Liver (tissue), 3 donors: ENCODE data around the gene FAM131B.

Experiments used
- ATF3 ChIP-seq: IDR thresholded peaks from 2 replicates; pipeline ENCODE4 v1.6.1; 2016; ENCODE audit warnings: antibody characterized with exemption
- EGR1 ChIP-seq, 2 donors: IDR thresholded peaks; 2 replicates each; pipeline ENCODE4 v1.6.1; 2016 to 2018; ENCODE audit warnings: antibody characterized with exemption in 2 of 2, low read depth in 2 of 2
- GABPA ChIP-seq, 2 donors: IDR thresholded peaks in 1 of 2; conservative IDR thresholded peaks in 1 of 2; 2 replicates each; pipeline ENCODE4 v1.6.1; 2016; ENCODE audit warnings: antibody characterized with exemption in 2 of 2, mild to moderate bottlenecking in 1 of 2, moderate library complexity in 1 of 2
- HNF4A ChIP-seq, 2 donors: conservative IDR thresholded peaks; 2 replicates each; pipeline ENCODE4 v1.6.1; 2016; ENCODE audit warnings: antibody characterized with exemption in 2 of 2, mild to moderate bottlenecking in 2 of 2
- JUND ChIP-seq, 2 donors: IDR thresholded peaks; 2 replicates each; pipeline ENCODE4 v1.6.1; 2016; ENCODE audit warnings: antibody characterized with exemption in 2 of 2
- RAD21 ChIP-seq, 2 donors: IDR thresholded peaks; 2 replicates each; pipeline ENCODE4 v1.6.1; 2016; ENCODE audit warnings: antibody characterized with exemption in 2 of 2, mild to moderate bottlenecking in 2 of 2
- REST ChIP-seq: IDR thresholded peaks from 2 replicates; pipeline ENCODE4 v1.6.1; 2016; ENCODE audit warnings: antibody characterized with exemption, mild to moderate bottlenecking
- SP1 ChIP-seq: IDR thresholded peaks from 2 replicates; pipeline ENCODE4 v1.6.1; 2018; ENCODE audit warnings: antibody characterized with exemption, mild to moderate bottlenecking
- TAF1 ChIP-seq: conservative IDR thresholded peaks from 2 replicates; pipeline ENCODE4 v1.6.1; 2016; ENCODE audit warnings: antibody characterized with exemption, mild to moderate bottlenecking
- YY1 ChIP-seq: IDR thresholded peaks from 2 replicates; pipeline ENCODE4 v1.6.1; 2016; ENCODE audit warnings: antibody characterized with exemption, mild to moderate bottlenecking
- TF ChIP-seq, protein P1 (sequence below): fragments of 150-350 bp; IDR thresholded peaks from 2 replicates; pipeline ENCODE4 v1.5.1; 2017; ENCODE audit warnings: improper control_type of control experiment, low read depth, low read length; ENCODE audit not compliant: missing input control
- donor health status: healthy.
- donor health status: healthy.

GRCh38 chr7:143305423-143306070 lies 57.0 kb downstream of the FAM131B start:
- TF ChIP-seq RAD21 (IDR thresholded peaks at IDR 0.05) (peak; percentile 96 to 99), ATF3 (no peak), TAF1 (no peak), EGR1 (IDR thresholded peaks at IDR 0.05; ENCODE audit: low read depth in 2 of 2) (no peak), YY1 (no peak), GABPA (IDR thresholded peaks at IDR 0.05 in 1 of 2, conservative IDR thresholded peaks at IDR 0.05 in 1 of 2) (no peak), REST (no peak), JUND (IDR thresholded peaks at IDR 0.05) (no peak), SP1 (no peak), HNF4A (conservative IDR thresholded peaks at IDR 0.05) (peak; percentile 53 to 71)
- TF ChIP-seq, protein P1, sequence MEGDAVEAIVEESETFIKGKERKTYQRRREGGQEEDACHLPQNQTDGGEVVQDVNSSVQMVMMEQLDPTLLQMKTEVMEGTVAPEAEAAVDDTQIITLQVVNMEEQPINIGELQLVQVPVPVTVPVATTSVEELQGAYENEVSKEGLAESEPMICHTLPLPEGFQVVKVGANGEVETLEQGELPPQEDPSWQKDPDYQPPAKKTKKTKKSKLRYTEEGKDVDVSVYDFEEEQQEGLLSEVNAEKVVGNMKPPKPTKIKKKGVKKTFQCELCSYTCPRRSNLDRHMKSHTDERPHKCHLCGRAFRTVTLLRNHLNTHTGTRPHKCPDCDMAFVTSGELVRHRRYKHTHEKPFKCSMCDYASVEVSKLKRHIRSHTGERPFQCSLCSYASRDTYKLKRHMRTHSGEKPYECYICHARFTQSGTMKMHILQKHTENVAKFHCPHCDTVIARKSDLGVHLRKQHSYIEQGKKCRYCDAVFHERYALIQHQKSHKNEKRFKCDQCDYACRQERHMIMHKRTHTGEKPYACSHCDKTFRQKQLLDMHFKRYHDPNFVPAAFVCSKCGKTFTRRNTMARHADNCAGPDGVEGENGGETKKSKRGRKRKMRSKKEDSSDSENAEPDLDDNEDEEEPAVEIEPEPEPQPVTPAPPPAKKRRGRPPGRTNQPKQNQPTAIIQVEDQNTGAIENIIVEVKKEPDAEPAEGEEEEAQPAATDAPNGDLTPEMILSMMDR, result peak; percentile 93
